ENCODE data around the gene LCA5L.

Gene LCA5L

GRCh38 chr21:39452207-39452969, 6.8 kb upstream of the LCA5L start:
- no peak overlapping the region for H3K4me3 ChIP-seq (ENCODE audit: low read depth, low read length)
- TF ChIP-seq CTCF (IDR thresholded peaks at IDR 0.05; ENCODE audit: low read depth, low read length, missing control alignments) = no peak
- no peak for DNase-seq (ENCODE audit: low read depth)

DNA sequence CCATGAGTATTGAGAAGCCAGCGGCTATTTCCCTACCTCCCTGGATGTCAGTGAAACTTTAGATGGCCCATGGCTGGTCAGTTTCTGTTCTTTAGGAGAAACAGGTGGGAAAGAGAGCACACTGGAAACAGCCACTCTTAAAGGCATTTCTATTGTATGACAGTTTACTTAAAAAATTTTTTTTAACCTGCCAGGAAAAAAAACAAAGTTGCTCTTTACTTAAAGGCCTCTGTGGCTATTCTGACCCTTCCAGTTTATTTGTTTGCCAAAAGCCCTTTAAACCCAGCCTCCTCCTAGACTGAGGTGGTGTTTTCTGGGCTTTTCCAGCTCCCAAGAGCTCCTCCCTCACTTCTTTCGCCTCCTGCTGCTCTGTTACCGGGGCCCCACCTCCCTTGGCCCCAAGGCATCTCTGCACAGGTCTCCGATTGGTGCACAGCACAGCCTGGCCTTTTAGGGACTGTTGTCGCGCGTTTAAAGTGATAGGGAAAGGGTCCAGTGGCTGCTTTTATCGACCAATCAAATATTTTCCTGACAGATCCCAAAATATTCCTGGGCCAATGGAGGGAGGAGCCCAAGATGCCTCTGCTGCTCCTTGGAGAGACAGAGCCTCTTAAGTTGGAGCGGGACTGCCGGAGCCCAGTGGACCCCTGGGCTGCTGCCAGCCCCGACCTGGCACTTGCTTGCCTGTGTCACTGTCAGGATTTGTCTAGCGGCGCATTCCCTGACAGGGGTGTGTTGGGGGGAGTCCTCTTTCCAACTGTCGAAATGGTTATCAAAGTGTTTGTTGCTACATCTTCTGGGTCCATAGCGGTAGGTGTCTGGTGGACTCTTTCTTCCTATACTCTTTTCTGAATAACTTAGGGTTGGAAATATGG, 6.0 kb upstream of the LCA5L start, which contains the start of gene SH3BGR:
TSS of gene SH3BGR (plus strand) at position 639 of the 875 bp plus-strand sequence. CDS start at position 766, 127 bp downstream.
- no peak for DNase-seq (ENCODE audit: low read depth)
- no peak for TF ChIP-seq CTCF (IDR thresholded peaks at IDR 0.05; ENCODE audit: low read depth, low read length, missing control alignments)
- H3K4me3 ChIP-seq (ENCODE audit: low read depth, low read length) = no peak within 1 kb of the TSS

DNA sequence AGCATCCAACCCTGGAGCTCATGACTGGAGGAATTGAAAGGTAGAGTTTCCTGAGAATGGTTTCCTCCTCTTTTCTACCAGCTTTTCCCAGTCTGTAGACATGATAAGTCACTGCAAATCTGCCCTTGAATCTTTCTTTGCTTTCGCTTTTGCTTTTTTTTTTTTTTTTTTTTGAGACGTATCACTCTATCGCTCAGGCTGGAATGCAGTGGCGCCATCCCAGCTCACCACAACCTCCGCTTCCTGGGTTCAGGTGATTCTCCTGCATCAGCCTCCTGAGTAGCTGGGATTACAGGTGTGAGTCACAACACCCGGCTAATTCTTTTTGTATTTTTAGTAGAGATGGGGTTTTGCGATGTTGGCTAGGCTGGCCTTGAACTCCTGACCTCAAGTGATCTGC, 1.7 kb upstream of the LCA5L start:
- TF ChIP-seq CTCF (IDR thresholded peaks at IDR 0.05; ENCODE audit: low read depth, low read length, missing control alignments) = no peak
- no peak overlapping the region for H3K4me3 ChIP-seq (ENCODE audit: low read depth, low read length)
- no peak for DNase-seq (ENCODE audit: low read depth)

DNA sequence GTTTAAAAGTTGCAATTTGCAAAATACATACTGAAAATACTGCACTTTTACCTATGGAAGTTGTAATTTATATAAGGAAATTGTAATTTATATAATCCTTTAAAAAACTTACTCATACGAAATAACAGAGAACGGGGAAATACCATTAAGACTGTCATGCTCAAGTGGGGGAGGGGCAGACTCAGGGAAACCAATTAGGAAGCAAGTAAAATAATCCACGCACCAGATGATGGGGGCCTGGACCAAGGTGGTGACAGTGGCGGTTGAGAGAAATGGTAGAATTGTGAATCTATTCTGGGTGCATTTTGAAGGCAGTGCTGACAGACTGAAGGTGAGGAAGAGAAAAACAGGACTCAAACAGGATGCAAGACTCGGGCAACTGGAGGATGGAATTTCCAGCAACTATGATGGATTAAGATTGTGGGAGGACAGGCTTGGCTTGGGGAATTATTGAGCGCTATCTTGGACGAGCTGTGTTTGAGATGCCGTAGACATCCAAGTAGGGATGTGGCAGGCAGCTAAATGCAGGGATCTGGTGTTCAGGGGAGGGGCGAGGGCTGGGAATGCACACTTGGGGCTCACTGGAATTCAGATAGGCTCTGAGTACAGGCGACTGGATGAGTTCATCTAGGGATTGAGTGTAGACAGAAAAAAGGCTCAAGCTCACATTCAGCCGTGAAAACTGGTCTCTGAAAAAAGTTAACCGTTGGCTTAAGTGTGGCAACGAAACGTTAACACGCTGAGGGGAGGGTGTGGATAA, 977 bp downstream of the LCA5L start:
- peak overlapping the region; percentile 79 for H3K4me3 ChIP-seq (ENCODE audit: low read depth, low read length)
- no peak for DNase-seq (ENCODE audit: low read depth)
- no peak for TF ChIP-seq CTCF (IDR thresholded peaks at IDR 0.05; ENCODE audit: low read depth, low read length, missing control alignments)

DNA sequence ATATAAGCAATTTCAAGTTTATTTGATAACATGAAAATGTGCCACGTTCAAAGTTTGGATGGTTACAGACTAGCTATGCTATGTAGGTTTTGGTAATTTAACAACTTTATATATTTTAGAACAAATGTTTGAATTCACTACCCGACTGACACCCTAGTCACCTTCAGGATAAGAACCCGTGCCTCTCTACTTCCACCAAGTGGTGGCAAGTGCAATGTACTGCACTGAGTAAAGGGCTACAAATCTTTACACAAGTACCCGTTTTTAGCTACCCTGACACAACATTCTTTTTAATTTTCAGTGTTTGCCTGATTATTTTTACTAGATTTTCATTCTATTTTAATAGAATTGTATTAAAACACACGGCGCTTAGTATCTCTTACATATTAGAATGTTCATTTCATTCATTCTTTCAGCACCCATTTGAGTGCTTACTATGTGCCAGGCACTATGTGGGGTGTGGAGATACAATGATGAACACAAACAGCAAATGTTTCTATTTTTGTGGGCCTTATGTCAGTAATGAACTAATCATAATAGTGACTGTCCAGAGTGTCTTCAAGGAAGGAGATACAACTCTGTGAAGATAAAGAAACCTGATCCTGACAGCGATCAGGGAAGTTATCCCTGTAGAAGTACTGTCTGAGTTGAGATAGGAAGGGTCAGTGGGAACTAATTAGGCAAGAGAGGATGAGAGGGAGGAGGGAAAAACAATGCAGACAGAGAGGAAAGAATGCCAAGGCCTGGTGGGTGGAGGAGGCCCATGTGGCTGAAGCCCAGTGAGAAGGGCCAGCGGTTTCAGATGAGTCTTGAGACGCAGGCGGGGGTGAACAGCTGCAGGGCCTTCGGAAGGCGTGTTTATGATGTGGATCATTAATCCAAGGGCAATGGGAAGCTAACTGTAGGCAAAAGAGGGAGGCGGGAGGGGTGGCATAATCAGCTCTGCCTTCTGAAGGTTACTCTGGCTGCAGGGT, 3.8 kb downstream of the LCA5L start:
- no peak overlapping the region for H3K4me3 ChIP-seq (ENCODE audit: low read depth, low read length)
- TF ChIP-seq CTCF (IDR thresholded peaks at IDR 0.05; ENCODE audit: low read depth, low read length, missing control alignments) = peak; percentile 79
- peak; percentile 21 for DNase-seq (ENCODE audit: low read depth)

DNA sequence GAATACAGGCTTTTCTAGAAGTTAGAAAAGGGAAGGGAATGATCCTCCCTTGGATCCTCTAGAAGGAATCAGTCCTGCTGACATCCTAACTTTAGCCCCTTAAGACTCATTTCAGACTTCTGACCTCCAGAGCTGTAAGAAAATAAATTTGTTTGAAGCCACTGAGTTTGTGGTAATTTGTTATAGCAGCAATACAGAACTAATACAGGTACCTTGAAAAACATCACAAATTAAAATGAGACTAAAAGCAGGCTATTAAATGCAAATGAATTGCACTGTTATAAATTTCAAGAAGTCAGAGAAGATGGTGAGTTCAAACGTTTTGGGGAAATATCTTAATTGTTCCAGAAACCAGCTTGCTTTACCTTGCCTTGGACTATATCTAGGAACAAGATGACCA, 6.3 kb downstream of the LCA5L start:
- DNase-seq (ENCODE audit: low read depth) = no peak
- no peak overlapping the region for H3K4me3 ChIP-seq (ENCODE audit: low read depth, low read length)
- TF ChIP-seq CTCF (IDR thresholded peaks at IDR 0.05; ENCODE audit: low read depth, low read length, missing control alignments) = no peak
